Measurements from ENCODE around the gene TAMALIN.

Gene TAMALIN

GRCh38 chr12:52052468-52053186 lies 45.9 kb downstream of the TAMALIN start:
- H3K4me3 ChIP-seq (ENCODE audit: low read length) = peak overlapping the region; percentile 29; the same call in 1 of the 2 replicates
- H3K27ac ChIP-seq (ENCODE audit: low read length) = peak overlapping the region; percentile 87; the same call in 1 of the 2 replicates
- no peak overlapping the region for H2AFZ ChIP-seq (ENCODE audit: low read length)
- TF ChIP-seq EZH2phosphoT487 (IDR thresholded peaks at IDR 0.05; ENCODE audit: low read length) (no peak), CTCF (IDR thresholded peaks at IDR 0.05; ENCODE audit: low read length) (no peak), EZH2 (optimal IDR thresholded peaks at IDR 0.05; ENCODE audit: low read depth, low read length) (no peak)
- H4K20me1 ChIP-seq (ENCODE audit: insufficient read depth, low read length) = no peaks in the 10 kb centered on the region
- H3F3A ChIP-seq (ENCODE audit: insufficient read depth, low read length) = peaks cover 21% of the 10 kb centered on the region
- peak overlapping the region; percentile 93; the same call in 1 of the 2 replicates for H3K9ac ChIP-seq (ENCODE audit: low read length)
- no peaks in the 10 kb centered on the region for H3K36me3 ChIP-seq (replicated peaks; ENCODE audit: insufficient read depth, low read length)
- H3K4me1 ChIP-seq (ENCODE audit: low read length) = peaks cover 26% of the 10 kb centered on the region
- no peak for DNase-seq
- no peaks in the 10 kb centered on the region for H3K9me3 ChIP-seq (replicated peaks; ENCODE audit: insufficient read depth, low read length)
- H3K27me3 ChIP-seq (replicated peaks; ENCODE audit: insufficient read depth, low read length) = no peaks in the 10 kb centered on the region
- peak overlapping the region; percentile 100 for H3K4me2 ChIP-seq (ENCODE audit: low read depth, low read length)
- H3K79me2 ChIP-seq (ENCODE audit: low read length) = no peaks in the 10 kb centered on the region
- H3K9me2 ChIP-seq (replicated peaks; ENCODE audit: insufficient read depth, low read length) = no peaks in the 10 kb centered on the region

DNA sequence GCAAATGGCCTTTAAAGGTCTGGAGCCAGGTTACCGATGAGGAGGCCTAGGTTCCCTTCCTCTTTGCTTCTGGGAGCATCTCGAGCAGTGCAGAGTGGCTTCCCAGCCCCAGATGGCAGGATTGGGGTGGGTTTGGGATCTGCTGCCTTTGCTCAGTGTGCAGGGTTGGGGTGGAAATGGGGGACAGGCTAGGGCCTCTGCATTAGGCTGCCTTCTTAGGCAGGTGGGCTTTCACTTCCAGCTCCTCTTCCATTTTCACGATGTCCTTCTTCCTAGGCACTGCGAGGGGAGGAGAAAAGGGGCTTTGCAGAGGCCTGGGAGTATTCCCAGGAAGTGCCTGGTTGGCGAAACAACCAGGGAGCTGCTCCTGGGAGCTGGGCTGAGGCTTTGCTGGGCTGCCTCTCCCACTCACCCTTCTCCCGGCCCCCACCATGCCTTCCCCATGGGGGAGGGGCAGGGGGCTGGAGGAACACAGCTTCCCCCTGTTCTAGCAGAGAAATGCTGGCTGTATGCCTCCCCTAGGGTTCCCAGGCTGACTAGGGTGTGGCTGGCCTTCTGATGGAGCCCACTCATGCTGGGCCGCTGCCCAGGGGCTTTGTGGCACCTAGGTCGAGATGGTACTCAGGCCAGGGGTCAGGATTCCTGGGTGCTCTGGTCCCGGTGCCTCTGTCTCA lies 46.9 kb downstream of the TAMALIN start:
- no peaks in the 10 kb centered on the region for H3K27me3 ChIP-seq (replicated peaks; ENCODE audit: insufficient read depth, low read length)
- no peaks in the 10 kb centered on the region for H3K9me2 ChIP-seq (replicated peaks; ENCODE audit: insufficient read depth, low read length)
- no peak overlapping the region for H2AFZ ChIP-seq (ENCODE audit: low read length)
- H3K27ac ChIP-seq (ENCODE audit: low read length) = no peak overlapping the region
- H3F3A ChIP-seq (ENCODE audit: insufficient read depth, low read length) = peaks cover 21% of the 10 kb centered on the region
- no peak overlapping the region for H3K4me3 ChIP-seq (ENCODE audit: low read length)
- no peak overlapping the region for H3K9ac ChIP-seq (ENCODE audit: low read length)
- H3K4me1 ChIP-seq (ENCODE audit: low read length) = peaks cover 26% of the 10 kb centered on the region
- no peak for DNase-seq
- no peaks in the 10 kb centered on the region for H3K9me3 ChIP-seq (replicated peaks; ENCODE audit: insufficient read depth, low read length)
- H3K36me3 ChIP-seq (replicated peaks; ENCODE audit: insufficient read depth, low read length) = no peaks in the 10 kb centered on the region
- TF ChIP-seq EZH2 (optimal IDR thresholded peaks at IDR 0.05; ENCODE audit: low read depth, low read length) (no peak), CTCF (IDR thresholded peaks at IDR 0.05; ENCODE audit: low read length) (no peak)
- no peak overlapping the region for H3K4me2 ChIP-seq (ENCODE audit: low read depth, low read length)
- H3K79me2 ChIP-seq (ENCODE audit: low read length) = no peaks in the 10 kb centered on the region
- H4K20me1 ChIP-seq (ENCODE audit: insufficient read depth, low read length) = no peaks in the 10 kb centered on the region

DNA sequence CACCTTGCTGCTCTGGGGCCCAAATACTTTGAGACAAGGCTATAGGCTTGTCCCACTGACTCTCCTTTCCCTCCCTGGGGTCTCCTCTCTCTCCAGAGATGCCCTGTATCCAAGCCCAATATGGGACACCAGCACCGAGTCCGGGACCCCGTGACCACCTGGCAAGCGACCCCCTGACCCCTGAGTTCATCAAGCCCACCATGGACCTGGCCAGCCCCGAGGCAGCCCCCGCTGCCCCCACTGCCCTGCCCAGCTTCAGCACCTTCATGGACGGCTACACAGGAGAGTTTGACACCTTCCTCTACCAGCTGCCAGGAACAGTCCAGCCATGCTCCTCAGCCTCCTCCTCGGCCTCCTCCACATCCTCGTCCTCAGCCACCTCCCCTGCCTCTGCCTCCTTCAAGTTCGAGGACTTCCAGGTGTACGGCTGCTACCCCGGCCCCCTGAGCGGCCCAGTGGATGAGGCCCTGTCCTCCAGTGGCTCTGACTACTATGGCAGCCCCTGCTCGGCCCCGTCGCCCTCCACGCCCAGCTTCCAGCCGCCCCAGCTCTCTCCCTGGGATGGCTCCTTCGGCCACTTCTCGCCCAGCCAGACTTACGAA lies 47.6 kb downstream of the TAMALIN start:
- TF ChIP-seq EZH2phosphoT487 (IDR thresholded peaks at IDR 0.05; ENCODE audit: low read length) (no peak), EZH2 (optimal IDR thresholded peaks at IDR 0.05; ENCODE audit: low read depth, low read length) (no peak), CTCF (IDR thresholded peaks at IDR 0.05; ENCODE audit: low read length) (no peak)
- H3K4me2 ChIP-seq (ENCODE audit: low read depth, low read length) = no peak overlapping the region
- no peaks in the 10 kb centered on the region for H4K20me1 ChIP-seq (ENCODE audit: insufficient read depth, low read length)
- H3K4me1 ChIP-seq (ENCODE audit: low read length) = peaks cover 26% of the 10 kb centered on the region
- H2AFZ ChIP-seq (ENCODE audit: low read length) = no peak overlapping the region
- peaks cover 21% of the 10 kb centered on the region for H3F3A ChIP-seq (ENCODE audit: insufficient read depth, low read length)
- DNase-seq = no peak
- no peaks in the 10 kb centered on the region for H3K9me2 ChIP-seq (replicated peaks; ENCODE audit: insufficient read depth, low read length)
- no peaks in the 10 kb centered on the region for H3K27me3 ChIP-seq (replicated peaks; ENCODE audit: insufficient read depth, low read length)
- H3K4me3 ChIP-seq (ENCODE audit: low read length) = no peak overlapping the region
- no peak overlapping the region for H3K9ac ChIP-seq (ENCODE audit: low read length)
- H3K27ac ChIP-seq (ENCODE audit: low read length) = no peak overlapping the region
- no peaks in the 10 kb centered on the region for H3K79me2 ChIP-seq (ENCODE audit: low read length)
- H3K9me3 ChIP-seq (replicated peaks; ENCODE audit: insufficient read depth, low read length) = no peaks in the 10 kb centered on the region
- H3K36me3 ChIP-seq (replicated peaks; ENCODE audit: insufficient read depth, low read length) = no peaks in the 10 kb centered on the region

Data from MM.1S (cell line).